GM19023 (cell line): ENCODE measurements around the gene OR4E1.
"Not testable (repeated sequence)": the region's sequence is repeated elsewhere in the genome, so short reads cannot be mapped to it uniquely, and the experiment has no call there.

Experiments used
- ATAC-seq: cut with Tn5 transposase; IDR thresholded peaks from one replicate; pipeline ENCODE4 v1.9.1; 2021; ENCODE audit warnings: mild to moderate bottlenecking, moderate library complexity; ENCODE audit not compliant: unreplicated experiment

Gene OR4E1

DNA sequence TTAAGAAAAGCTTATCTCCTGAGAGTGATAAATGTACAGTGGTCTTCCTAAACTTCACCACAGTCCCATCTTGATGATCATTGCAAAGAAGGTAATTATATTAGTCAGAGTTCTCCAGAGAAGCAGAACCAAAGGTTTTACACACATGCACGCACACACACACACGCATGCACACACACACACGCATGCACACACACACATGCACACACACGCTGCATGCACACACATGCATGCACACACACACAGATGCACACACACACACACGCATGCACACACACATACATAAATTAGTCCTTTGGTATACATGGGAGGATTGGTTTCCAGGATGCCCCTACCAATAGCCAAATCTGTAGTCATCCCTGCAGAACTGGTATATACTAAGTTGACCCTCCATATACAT, 19.4 kb downstream of the OR4E1 start:
- ATAC-seq: no peak

DNA sequence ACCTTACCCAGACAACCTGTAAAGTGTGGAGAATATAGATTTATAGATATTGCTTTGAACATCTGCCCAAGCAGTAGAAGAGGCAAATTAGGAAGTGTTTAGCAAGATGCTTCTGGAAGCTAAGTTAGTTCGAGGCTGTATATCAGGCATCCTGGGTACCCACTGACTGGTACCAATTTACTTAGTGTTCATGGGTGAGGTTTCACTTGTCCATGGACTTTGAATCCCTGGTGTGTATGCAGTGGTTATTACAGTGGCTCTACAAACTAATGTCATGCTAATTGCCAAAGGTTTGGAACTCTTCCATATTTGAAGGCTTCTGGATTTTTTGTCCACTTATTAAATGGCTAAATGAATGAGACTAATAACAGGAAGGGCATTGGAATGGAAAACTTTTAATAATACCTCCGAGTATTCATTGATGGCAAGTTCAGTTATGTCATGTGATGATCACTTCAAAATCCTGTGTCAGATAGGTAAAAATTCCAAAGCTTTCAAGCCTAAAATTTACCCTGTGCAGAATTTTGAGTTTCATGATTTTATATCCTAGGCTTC, 20.2 kb downstream of the OR4E1 start, which contains the start of gene OR4E2:
Gene OR4E2 (plus strand): TSS at position 505 of the 555 bp plus-strand sequence. CDS start 11,248 bp downstream, outside the sequence.
- ATAC-seq: no peak

DNA sequence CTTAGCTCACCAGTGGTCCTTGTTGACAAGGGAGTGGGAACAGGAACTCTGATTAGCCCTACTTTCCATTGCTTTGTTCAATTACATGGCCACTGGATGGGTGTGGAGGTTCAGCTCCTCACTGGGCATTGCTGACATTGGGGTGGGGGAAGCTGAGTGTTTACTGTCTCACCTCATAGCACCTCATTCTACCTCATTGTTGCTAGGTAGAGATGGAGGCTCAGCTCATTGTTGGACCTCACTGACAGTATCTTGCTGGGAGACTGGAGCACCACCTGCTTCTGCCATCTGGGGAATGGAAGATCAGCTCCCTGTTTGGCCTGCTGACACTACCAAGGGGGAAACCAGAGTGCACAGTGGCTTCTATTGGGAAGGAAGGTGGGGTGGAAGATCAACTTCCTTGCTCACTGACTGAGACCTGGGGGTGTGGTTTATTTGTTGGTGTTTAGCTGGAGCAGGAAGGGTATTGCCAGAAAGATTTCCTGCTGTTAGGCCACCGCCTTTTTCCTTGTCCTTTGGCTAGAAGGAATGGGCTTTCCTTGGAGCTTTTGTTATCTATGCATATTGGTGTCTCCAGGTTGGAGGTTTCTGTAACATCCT, 21.3 kb downstream of the OR4E1 start:
- no peak for ATAC-seq

DNA sequence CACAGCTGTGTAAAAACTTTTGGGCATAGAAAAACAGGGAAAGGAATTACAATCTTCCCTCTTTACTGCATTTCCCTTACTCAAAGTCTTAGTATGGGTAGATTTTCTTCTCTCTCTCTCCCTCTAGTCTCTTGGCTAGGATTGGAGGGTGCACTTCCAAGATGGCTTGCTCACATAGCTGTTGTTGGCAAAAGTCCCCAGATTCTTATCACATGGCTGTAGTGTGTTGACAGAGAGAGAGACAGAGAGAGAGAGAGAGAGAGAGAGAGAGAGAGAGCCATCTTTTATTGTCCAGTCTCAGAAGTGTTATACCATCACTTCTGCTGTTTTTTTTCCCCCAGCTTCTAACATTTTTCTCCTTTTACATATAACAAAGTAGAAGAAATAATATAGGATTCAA, 26.2 kb downstream of the OR4E1 start:
- no peak for ATAC-seq

DNA sequence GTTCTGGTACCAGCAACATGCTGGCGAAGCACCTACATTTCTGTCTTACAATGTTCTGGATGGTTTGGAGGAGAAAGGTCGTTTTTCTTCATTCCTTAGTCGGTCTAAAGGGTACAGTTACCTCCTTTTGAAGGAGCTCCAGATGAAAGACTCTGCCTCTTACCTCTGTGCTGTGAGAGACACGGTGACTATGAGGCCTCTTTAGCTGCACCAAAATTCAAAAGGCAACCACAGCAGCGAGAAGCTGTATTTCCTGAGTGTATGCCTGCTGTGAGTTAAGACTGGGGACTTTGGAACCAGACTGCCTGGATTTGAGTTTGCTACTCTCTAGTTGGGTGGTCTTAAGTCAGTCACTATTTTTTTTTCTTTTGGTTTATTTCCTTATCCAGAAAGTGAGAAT, 30.2 kb downstream of the OR4E1 start:
- no peak for ATAC-seq

DNA sequence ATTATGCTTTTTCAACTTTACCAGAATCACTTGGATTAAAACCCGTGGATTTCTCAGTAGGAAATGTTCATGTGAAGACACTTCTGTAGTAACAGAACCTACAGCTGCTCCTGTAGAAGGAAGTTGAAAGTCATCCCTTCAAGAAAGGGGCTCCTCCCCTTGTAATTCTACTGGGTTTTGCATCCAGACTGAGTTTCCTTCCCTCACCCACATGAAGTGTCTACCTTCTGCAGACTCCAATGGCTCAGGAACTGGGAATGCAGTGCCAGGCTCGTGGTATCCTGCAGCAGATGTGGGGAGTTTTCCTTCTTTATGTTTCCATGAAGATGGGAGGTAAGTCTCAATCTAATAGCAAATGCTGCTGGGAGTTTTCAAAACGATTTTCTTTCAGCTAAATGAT, 30.9 kb downstream of the OR4E1 start:
- no peak for ATAC-seq

DNA sequence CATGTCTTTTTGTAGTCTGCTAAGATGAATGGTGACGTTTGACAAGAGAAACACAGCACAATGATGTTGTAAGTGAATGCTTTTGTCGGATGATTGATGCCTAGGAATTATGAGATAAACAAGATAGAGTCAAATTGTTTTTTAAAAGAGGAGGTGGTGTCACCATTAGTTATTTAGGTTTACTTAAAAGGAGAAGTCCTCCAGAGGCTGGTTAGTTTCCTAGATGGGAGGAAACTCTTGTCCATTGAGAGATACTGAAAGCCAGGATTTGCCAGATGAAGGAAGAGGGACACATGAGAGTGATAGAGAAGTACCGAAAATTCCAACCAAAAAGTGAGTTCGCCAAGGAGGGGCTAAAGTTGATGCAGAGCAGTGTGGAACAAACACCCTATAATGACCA, 38.8 kb downstream of the OR4E1 start, which contains the start of gene OR10G2:
Gene OR10G2 (minus strand): TSS at position 101 of the 400 bp plus-strand sequence. CDS start 98 bp downstream, at position 3.
- ATAC-seq: no peak

DNA sequence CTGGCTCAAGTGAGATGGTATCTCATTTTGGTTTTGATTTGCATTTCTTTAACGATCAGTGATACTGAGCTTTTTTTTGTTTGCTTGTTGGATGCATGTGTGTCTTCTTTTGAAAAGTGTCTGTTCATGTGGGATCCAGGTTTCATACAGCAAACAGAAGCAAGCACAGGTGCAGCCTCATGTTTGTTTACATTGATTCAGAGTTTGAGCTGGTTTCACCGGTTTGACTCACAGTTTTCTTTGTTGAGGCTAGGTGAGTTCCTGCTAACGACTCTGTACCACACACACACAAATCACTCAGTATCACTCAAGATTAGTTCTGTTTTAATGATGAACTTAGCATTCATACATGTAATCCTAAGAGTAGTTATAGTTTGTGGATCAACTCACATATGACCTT, 42.5 kb downstream of the OR4E1 start:
- no peak for ATAC-seq

DNA sequence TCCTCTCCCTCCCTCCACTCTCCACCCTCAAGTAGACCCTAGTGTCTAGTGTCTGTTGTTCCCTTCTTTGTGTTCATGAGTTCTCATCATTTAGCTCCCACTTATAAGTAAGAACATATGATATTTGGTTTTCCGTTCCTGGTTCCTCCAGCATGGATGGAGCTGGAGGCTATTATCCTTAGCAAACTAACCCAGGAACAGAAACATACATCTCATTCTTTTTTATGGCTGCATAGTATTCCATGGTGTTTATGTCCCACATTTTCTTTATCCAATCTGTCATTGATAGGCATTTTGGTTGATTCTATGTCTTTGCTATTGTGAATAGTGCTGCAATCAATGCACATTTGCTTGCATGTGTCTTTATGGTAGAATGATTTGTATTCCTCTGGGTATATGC, 43.1 kb downstream of the OR4E1 start:
- not testable (repeated sequence) for ATAC-seq

DNA sequence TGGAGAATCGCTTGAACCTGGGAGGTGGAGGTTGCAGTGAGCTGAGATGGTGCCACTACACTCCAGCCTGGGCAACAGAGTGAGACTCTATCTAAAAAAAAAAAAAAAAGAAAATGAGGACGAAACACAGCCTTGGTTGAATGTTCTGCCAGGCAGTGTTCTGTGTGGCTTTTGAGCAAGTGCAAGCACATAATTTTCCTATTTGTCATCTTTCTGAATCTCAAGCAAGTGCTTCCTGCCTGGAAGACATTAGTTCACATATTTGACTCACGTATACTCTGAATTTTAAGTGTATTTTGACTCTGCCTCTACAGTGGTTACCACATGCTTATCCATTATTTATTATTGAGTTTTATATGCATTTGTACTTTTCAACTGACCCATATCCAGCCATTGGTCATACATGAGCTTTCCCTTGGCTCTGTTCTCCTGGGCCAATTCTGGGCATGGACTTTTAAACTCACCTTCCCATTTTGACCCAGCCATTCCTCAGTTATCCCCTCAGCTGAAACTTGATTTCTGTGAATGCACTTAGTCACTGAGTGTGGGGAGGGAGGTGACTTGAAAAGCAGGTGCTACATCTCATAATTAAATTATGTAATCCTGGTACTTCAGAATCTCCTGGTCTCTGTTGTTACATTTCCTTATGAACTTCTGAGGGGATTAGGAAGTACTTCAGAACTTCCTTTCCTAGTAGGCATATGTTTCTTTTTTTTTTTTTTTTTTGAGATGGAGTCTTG, 47.0 kb downstream of the OR4E1 start:
- no peak for ATAC-seq
